ENCODE data around the gene HNRNPM.
A peak's percentile ranks its signal among the peaks of the same experiment; 100 is the strongest.

Gene HNRNPM

GRCh38 chr19:8487137-8487851, 42.5 kb downstream of the HNRNPM start:
- DNase-seq = no peak

- no peak for DNase-seq
These were observed 43.6 kb downstream of the HNRNPM start for GRCh38 chr19:8488365-8488764.

- peak; percentile 51 for DNase-seq
These were observed 45.0 kb downstream of the HNRNPM start for GRCh38 chr19:8489561-8490394.

GRCh38 chr19:8490395-8490760, 45.6 kb downstream of the HNRNPM start:
- DNase-seq = no peak

- DNase-seq = no peak
These were observed 46.1 kb downstream of the HNRNPM start for GRCh38 chr19:8490873-8491272.

GRCh38 chr19:8491574-8491973, 46.8 kb downstream of the HNRNPM start:
- DNase-seq = no peak

- no peak for DNase-seq
These were observed 49.4 kb downstream of the HNRNPM start for GRCh38 chr19:8494158-8494557.

GRCh38 chr19:8498295-8498694, 53.5 kb downstream of the HNRNPM start:
- no peak for DNase-seq

GRCh38 chr19:8499048-8499833, 54.5 kb downstream of the HNRNPM start:
- no peak for DNase-seq

- DNase-seq = no peak
These were observed 55.4 kb downstream of the HNRNPM start for GRCh38 chr19:8500158-8500557.

- DNase-seq = no peak
These were observed 56.7 kb downstream of the HNRNPM start for GRCh38 chr19:8501516-8501915.

- no peak for DNase-seq
These were observed 57.2 kb downstream of the HNRNPM start for GRCh38 chr19:8501981-8502380.

GRCh38 chr19:8503510-8503909, 58.7 kb downstream of the HNRNPM start:
- no peak for DNase-seq

GRCh38 chr19:8504171-8504570, 59.4 kb downstream of the HNRNPM start:
- no peak for DNase-seq

GRCh38 chr19:8504919-8505318, 60.1 kb downstream of the HNRNPM start:
- DNase-seq = no peak

- DNase-seq = peak; percentile 79
These were observed 61.1 kb downstream of the HNRNPM start for GRCh38 chr19:8505680-8506401.

GRCh38 chr19:8506402-8506957, 61.7 kb downstream of the HNRNPM start:
- DNase-seq = peak; percentile 63

GRCh38 chr19:8510589-8511115, 65.9 kb downstream of the HNRNPM start:
- DNase-seq = no peak

- no peak for DNase-seq
These were observed 66.9 kb downstream of the HNRNPM start for GRCh38 chr19:8511573-8512101.

- DNase-seq = no peak
These were observed 67.6 kb downstream of the HNRNPM start for GRCh38 chr19:8512115-8512967.

Measured in NCI-H1105 (cell line).